NCI-H2196 (cell line): ENCODE results near the gene PHF20.
A peak's percentile ranks its signal among the peaks of the same experiment; 100 is the strongest.
"Not testable (repeated sequence)": the region's sequence is repeated elsewhere in the genome, so short reads cannot be mapped to it uniquely, and the experiment has no call there.

Experiments used
- DNase-seq: peaks from one replicate; lab custom pipeline; 2025; ENCODE audit not compliant: unreplicated experiment; lab: John Stamatoyannopoulos, UW

PHF20 gene

DNA sequence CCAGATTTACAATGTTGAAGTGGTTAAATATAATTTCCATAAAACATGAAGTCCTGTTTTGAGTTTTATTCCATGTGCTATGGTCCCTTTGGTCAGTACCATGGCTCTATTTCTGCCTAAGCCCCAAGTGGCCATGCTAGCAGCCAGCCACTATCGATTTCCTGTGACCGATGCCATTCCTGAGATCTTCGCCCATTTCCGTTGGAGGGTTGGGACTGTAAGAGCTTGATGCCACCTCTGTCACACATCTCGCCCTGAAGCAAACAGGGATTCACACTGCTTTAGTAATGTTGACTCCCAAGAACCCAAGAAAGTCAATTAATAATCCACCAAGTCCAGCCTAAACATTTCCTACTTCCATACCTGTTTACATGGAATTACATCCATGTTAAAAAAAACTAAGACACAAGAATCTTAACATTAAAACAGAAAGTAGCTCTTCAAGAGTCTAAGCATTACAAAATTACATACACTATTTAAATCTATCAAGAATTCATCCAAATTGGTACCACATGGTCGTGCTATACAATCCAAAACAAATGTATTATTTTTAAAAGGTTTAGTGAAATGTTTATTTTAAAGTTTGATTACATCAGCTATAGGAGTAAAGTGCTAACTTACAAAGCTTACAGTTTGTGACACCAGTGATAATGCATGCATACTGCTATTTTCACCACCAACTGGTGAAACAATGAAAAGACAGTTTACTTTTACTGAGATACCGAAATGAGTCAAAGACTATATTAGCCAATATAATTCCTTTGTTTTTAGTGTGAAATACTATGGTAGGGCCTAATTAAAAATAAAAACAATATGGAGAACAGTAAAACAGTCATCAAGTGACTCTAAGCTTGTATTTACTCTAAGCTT lies 32.3 kb upstream of the PHF20 start:
- DNase-seq: no peak

DNA sequence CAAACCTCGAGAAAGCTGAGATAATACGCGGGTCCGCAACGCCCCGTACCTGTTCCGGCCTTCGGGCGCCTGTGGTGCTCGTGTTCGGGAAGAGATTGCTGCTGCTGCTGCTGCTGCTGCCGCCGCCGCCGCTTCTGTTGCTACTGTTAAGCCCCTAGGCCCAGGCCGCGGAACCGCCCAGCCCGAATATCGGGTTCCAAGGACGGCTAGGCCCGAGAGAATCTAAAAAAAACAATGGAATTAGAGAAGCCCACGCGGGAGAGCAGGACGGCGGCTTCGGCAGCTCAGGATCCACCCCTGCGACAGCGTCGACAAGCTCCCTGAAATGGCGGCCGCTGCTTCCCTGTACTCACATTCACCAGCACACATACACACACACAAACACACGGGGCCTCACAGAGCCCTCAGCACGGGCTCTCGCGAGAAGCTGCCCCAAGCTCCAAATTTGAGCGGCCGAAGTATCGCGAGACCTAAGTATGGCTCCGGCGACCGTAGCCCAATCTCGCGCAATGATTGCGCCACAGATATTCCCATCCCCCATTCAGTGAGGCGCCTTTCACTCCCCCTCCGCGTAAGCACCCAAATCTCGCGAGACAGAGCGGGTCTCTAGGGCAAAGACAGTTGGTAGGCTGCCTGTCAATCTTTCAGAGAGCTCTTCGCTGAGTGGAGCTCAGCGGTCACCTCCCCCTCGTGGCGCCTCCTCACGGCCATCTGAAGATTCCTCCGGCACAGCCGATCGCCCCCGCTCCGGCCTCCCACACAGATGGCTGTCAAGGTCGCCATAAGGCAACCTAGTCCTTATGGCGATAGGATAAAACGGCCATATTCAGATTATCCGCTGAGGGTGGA lies 29.7 kb upstream of the PHF20 start, which contains the start of gene RBM39:
TSS of gene RBM39 (minus strand) at position 369 of the 849 bp plus-strand sequence. CDS start 1,386 bp downstream, outside the sequence.
- DNase-seq: peak; percentile 100

DNA sequence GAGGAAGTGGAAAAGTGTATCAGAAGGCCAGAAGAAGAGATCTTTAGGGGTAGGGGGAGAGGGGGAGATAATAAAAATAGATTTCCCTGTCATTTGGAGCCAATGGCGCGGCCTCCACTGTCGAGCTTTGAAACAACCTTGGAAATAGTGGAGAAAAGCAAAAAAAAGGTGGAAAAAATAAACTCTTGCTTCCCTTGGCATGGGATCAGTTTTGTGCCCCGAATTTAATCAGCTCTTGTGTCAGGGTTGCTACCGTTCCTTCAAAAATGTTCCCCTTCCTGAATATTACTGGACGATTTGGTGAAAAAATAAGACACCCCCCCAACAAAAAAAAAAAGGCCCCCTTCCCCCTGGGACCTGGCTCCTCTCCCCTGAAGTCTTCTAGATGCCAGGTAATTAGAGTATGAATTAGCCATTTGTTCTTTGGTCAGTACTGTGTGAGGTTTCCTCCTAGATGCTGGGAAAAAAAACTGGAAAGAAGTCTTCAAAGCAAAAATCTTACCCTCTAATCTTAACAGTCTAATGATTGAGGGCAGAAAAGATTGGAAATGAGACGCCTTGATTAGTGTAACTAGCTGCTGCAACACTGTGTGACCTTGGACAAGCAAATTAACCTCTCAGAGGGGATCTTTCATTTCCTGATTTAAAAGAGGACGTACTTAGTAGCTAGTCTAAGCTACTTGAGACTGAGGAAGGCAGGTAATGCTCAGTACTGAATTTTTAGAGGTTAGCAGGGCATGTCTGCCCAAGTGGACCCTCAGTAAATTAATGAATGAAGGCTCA lies 28.9 kb upstream of the PHF20 start:
- DNase-seq: peak; percentile 37

GRCh38 chr20:35743693-35744491 lies 27.9 kb upstream of the PHF20 start:
- no peak for DNase-seq

GRCh38 chr20:35744492-35744841 lies 27.3 kb upstream of the PHF20 start:
- DNase-seq: not testable (repeated sequence)

DNA sequence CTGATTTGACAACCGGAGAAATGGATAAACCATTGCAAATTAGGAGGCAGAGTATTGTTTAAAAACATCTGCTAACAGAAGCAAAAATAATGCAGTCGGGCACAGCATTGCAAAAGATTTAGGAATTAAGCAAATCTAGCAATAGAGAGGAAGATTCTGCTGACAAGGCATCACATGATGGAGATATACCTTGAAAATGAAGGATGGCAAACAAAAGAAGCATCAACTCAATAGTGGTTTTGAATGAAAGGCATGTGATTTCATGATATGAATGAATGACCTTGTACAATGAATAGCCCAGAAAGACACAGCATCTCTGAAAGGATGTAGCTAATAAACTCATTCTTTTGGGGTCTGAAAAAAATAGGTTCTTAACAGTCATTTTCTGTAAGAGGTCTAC lies 21.2 kb upstream of the PHF20 start:
- DNase-seq: no peak

DNA sequence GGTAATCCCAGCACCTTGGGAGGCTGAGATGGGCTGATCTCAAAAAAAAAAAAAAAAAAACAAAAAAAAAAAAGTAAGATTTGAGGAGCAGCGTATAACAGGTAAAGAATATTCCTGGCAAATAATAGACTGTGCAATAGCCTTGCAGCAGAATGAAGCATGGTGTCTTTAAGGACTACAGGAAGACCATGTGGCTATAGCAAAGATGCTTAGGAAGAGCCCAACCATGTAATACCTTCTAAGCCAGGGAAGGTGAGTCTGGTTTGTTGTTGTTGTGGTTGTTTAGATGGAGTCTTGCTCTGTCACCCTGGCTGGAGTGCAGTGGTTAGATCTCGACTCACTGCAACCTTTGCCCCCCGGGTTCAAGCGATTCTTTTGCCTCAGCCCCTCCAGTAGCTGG lies 15.4 kb upstream of the PHF20 start:
- DNase-seq: no peak

- DNase-seq: no peak
Observed at GRCh38 chr20:35757098-35757705, 14.6 kb upstream of the PHF20 start.

DNA sequence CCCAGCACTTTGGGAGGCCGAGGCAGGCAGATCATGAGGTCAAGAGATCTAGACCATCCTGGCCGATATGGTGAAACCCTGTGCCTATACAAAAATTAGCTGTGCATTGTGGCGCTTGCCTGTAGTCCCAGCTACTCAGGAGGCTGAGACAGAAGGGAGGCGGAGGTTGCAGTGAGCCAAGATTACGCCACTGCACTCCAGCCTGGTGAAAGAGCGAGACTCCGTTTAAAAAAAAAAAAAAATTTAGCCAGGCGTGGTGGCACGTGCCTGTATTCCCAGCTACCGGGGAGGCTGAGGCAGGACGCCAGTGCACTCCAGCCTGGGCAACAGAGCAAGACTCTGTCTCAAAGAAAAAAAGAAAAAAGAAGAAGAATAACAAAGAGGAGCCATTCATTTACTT lies 10.3 kb upstream of the PHF20 start:
- not testable (repeated sequence) for DNase-seq

- no peak for DNase-seq
Observed at GRCh38 chr20:35762461-35762860, 9.4 kb upstream of the PHF20 start.

DNA sequence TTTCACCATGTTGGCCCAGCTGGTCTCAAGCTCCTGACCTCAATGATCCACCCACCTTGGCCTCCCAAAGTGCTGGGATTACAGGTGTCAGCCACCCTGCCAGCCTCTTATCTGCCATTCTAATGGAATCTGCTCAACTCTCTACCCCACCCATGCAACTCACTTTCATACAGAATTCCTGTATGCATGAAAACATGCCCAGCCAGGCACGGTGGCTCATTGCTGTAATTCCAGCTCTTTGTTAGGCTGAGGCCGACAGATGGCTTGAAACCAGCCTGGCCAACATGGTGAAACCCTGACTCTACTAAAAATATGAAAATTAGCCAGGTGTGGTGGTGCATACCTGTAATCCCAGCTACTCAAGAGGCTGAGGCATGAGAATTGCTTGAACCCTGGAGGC lies 6.9 kb upstream of the PHF20 start:
- DNase-seq: not testable (repeated sequence)

GRCh38 chr20:35766843-35767242 lies 5.0 kb upstream of the PHF20 start:
- no peak for DNase-seq

- DNase-seq: no peak
Observed at GRCh38 chr20:35767683-35768481, 3.9 kb upstream of the PHF20 start.

GRCh38 chr20:35768731-35769664 lies 2.8 kb upstream of the PHF20 start:
- peak; percentile 95 for DNase-seq

DNA sequence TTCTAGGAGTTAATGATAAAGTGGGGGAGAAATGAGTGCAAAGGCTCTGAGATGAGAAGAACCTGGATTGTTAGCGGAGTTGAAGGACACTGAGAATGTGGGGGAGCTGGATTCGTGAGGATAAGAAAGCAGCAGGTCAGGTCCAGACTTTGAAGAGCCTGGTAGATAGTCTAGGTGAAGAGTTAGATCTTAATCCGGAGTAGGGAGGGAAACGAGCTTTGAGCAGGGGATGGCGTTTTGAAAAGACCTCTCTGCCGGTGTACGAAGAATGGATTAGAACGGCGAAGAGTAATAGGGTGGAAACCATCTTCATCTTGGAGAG lies 487 bp upstream of the PHF20 start:
- DNase-seq: no peak

GRCh38 chr20:35772563-35773058 lies 796 bp downstream of the PHF20 start:
- DNase-seq: no peak

- DNase-seq: no peak
Observed at GRCh38 chr20:35773154-35773751, 1.4 kb downstream of the PHF20 start.

- no peak for DNase-seq
Observed at GRCh38 chr20:35774391-35774790, 2.6 kb downstream of the PHF20 start.
